Common myeloid progenitor, CD34-positive (primary cell): ENCODE measurements around the gene ELK4.

ENCODE experiments used
- CTCF ChIA-PET: fragments of 350-600 bp; sonication (Branson Sonifier 250); formaldehyde crosslinking; loops from one replicate; lab custom pipeline; 2021; ENCODE audit warnings: antibody characterized with exemption; lab: Charles Lee
- POLR2A ChIA-PET: fragments of 350-600 bp; sonication (Branson Sonifier 250); formaldehyde crosslinking; loops from one replicate; lab custom pipeline; 2021; ENCODE audit warnings: antibody characterized with exemption; lab: Charles Lee
- DNase-seq, 3 donors: peaks; one replicate each; pipeline versions ENCODE4 v3.0.0 to v3.0.0-alpha.2; 2013
- H3K27ac ChIP-seq, 2 experiments: 1 replicate in 1 of 2; 2 replicates in 1 of 2; pipeline ENCODE4 v1.7.0; 2013; ENCODE audit warnings: inconsistent platforms in 2 of 2, low read length in 2 of 2, mild to moderate bottlenecking in 2 of 2, low read depth in 1 of 2, moderate library complexity in 1 of 2; ENCODE audit not compliant: severe bottlenecking in 2 of 2, insufficient read depth in 1 of 2, poor library complexity in 1 of 2
- H3K27me3 ChIP-seq, 5 experiments: replicated peaks in 2 of 5; 1 replicate in 3 of 5; 2 replicates in 2 of 5; pipeline versions ENCODE4 v1.6.1 to v1.7.0; 2013; ENCODE audit warnings: low read length in 4 of 5, mild to moderate bottlenecking in 2 of 5, moderate library complexity in 2 of 5, inconsistent platforms in 1 of 5; ENCODE audit not compliant: insufficient read depth in 5 of 5, control insufficient read depth in 4 of 5
- H3K36me3 ChIP-seq, 4 experiments: 1 replicate in 2 of 4; 2 replicates in 2 of 4; pipeline versions ENCODE4 v1.6.1 to v1.7.0; 2013; ENCODE audit warnings: low read length in 3 of 4, control low read depth in 1 of 4, mild to moderate bottlenecking in 1 of 4; ENCODE audit not compliant: control insufficient read depth in 4 of 4, insufficient read depth in 4 of 4
- H3K4me1 ChIP-seq, 4 experiments: 1 replicate in 3 of 4; 2 replicates in 1 of 4; pipeline versions ENCODE4 v1.6.1 to v1.7.1; 2013; ENCODE audit warnings: low read length in 3 of 4, mild to moderate bottlenecking in 3 of 4, control low read depth in 1 of 4, inconsistent platforms in 1 of 4, moderate library complexity in 1 of 4; ENCODE audit not compliant: control insufficient read depth in 4 of 4, insufficient read depth in 4 of 4; ENCODE audit errors: control extremely low read depth in 1 of 4
- H3K4me3 ChIP-seq, 7 experiments: 1 replicate in 4 of 7; 2 replicates in 3 of 7; pipeline versions ENCODE4 v1.5.1 to v1.7.0; 2013; ENCODE audit warnings: mild to moderate bottlenecking in 7 of 7, low read length in 6 of 7, moderate library complexity in 6 of 7, inconsistent platforms in 2 of 7, low read depth in 2 of 7, control low read depth in 1 of 7; ENCODE audit not compliant: insufficient read depth in 4 of 7, control insufficient read depth in 1 of 7; ENCODE audit errors: extremely low read depth in 1 of 7
- H3K9me3 ChIP-seq, 5 experiments: 1 replicate in 4 of 5; 2 replicates in 1 of 5; pipeline versions ENCODE4 v1.6.1 to v1.7.1; 2013; ENCODE audit warnings: low read length in 4 of 5, mild to moderate bottlenecking in 2 of 5, inconsistent platforms in 1 of 5, low read depth in 1 of 5, moderate library complexity in 1 of 5; ENCODE audit not compliant: control insufficient read depth in 4 of 5, insufficient read depth in 2 of 5; ENCODE audit errors: control extremely low read depth in 1 of 5
- WGBS: methylation state at CpG from one replicate; pipeline ENCODE4 v1.1.5; 2013; ENCODE audit not compliant: insufficient coverage; 5-methylcytosine and 5-hydroxymethylcytosine counted together

Gene ELK4

GRCh38 chr1:205587581-205587980 lies 44.2 kb downstream of the ELK4 start:
- no peak overlapping the region for H3K27ac ChIP-seq
- no peak for DNase-seq
- ChIA-PET CTCF (interaction anchor here (1.6 to 14.9 kb wide), 7 partner anchors 8 to 124 kb away, joined by 5 to 253 read pairs (median 37); partner anchors contain the start of gene ELK4), POLR2A (no interaction called here)
- H3K27me3 ChIP-seq = no peaks in the 10 kb centered on the region
- no peaks in the 10 kb centered on the region for H3K36me3 ChIP-seq
- no peaks in the 10 kb centered on the region for H3K9me3 ChIP-seq
- H3K4me3 ChIP-seq = no peak overlapping the region
- 100% methylated on average over 2 of the region's 4 CpGs for WGBS
- H3K4me1 ChIP-seq = peaks cover 2 to 29% (median 19%) of the 10 kb centered on the region in 4 experiments

DNA sequence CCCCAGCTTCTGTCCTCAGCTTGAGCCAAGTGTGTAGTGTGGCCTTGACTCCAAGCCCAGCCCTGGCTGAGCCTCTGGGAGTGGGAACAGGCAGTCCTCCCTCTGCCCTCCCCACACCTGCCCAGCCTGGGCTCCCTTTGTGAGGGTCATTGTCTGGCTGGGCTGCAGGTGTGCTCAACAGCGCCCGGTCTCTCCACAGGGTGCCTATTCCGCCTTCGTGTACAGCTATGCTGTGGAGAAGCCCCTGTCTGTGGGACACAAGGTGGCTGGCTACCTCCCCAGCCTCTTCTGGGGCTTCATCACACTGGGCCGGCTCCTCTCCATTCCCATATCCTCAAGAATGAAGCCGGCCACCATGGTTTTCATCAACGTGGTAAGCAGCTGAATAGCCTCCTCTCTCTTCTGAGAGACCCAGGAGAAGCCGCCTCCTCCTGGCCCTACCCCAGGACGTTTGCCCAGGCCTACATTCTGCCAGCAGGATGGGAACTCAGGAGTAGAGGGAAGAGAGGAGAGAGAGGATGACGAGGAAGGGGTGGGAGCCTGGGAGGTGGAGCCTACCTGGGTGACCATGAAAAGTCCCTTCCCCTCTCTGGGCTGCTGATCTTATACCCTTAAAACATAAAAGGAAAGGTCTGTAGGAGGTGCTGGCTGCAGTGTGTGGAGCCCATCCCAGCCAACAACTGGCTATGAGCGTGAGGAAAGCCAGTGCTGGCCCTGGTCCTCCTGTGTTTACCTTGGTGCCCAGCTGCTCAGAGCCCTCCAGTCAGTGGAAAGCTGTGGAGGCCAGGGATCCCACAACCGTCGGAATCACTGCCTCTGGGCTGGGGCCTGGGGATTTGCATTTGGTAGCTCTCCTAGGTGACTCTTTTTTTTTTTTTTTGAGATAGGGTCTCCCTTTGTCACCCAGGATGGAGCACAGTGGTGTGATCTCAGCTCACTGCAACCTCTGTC lies 45.7 kb downstream of the ELK4 start:
- ChIA-PET POLR2A (interaction anchor here (1.1 kb wide), 1 partner anchor 72 kb away, joined by 7 read pairs; no protein-coding TSS in a partner anchor), CTCF (interaction anchor here (0.6 to 3.4 kb wide), 8 partner anchors 25 to 1013 kb away, joined by 3 to 16 read pairs (median 3); no protein-coding TSS in a partner anchor)
- no peak for DNase-seq

DNA sequence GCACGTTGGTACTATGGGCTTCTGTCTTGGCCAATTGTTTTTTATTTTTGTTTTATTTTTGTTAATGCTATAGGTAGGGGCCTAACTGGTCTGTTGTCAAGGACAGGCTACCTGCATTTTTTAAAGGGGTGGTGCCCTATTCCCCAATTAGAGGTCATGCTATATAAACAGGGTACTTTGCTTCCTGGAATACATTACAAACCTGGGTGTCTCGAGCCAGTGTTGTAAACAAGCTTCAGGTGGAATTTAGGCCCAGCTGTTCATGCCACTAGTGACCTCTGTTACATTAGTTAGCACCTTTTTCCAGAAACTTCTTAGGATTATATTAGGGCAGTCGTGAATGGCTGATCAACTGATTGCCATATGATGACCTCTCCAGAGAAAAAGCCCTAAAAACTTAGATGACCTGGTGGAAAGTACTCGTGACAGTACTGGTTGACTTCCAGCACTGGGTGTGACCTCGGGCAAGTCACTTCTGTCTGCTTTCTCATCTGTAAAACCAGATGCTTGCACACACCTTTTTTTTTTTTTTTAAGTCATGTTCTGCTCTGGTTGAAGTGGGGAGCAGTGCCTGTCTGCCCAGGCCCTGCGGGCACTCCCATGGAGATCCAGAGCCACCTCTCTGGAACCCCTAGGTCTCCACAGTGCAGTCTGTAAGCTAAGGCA lies 46.5 kb downstream of the ELK4 start:
- Histone ChIP-seq H3K9me3 (no peaks in the 10 kb centered on the region), H3K36me3 (no peaks in the 10 kb centered on the region), H3K4me1 (peaks cover 0 to 30% (median 24%) of the 10 kb centered on the region in 4 experiments), H3K27me3 (no peaks in the 10 kb centered on the region), H3K27ac (no peak overlapping the region), H3K4me3 (no peak overlapping the region)
- WGBS = 96% methylated on average over 5 of the region's 6 CpGs
- CTCF ChIA-PET = interaction anchor here (0.6 to 3.4 kb wide), 6 partner anchors 24 to 129 kb away, joined by 3 to 16 read pairs (median 3); no protein-coding TSS in a partner anchor
- DNase-seq = no peak
- POLR2A ChIA-PET = no interaction called here

More for the DNA sequence above, 45.7 kb downstream of the ELK4 start:
- WGBS = 100% methylated on average over 1 of the region's 13 CpGs
- no peaks in the 10 kb centered on the region for H3K27me3 ChIP-seq
- no peaks in the 10 kb centered on the region for H3K36me3 ChIP-seq
- peaks cover 0 to 30% (median 24%) of the 10 kb centered on the region in 4 experiments for H3K4me1 ChIP-seq
- no peaks in the 10 kb centered on the region for H3K9me3 ChIP-seq
- H3K27ac ChIP-seq = no peak overlapping the region
- H3K4me3 ChIP-seq = no peak overlapping the region

- Histone ChIP-seq H3K27me3 (no peaks in the 10 kb centered on the region), H3K27ac (no peak overlapping the region), H3K4me3 (no peak overlapping the region), H3K9me3 (no peaks in the 10 kb centered on the region), H3K36me3 (no peaks in the 10 kb centered on the region), H3K4me1 (peaks cover 0 to 30% (median 24%) of the 10 kb centered on the region in 4 experiments)
- ChIA-PET POLR2A (no interaction called here), CTCF (interaction anchor here (1.1 to 3.4 kb wide), 2 partner anchors 54 to 99 kb away, joined by 3 to 16 read pairs; no protein-coding TSS in a partner anchor)
- WGBS = 61% methylated on average over 5 of the region's 7 CpGs
- DNase-seq = no peak
Measured at GRCh38 chr1:205584732-205585131, 47.1 kb downstream of the ELK4 start.

DNA sequence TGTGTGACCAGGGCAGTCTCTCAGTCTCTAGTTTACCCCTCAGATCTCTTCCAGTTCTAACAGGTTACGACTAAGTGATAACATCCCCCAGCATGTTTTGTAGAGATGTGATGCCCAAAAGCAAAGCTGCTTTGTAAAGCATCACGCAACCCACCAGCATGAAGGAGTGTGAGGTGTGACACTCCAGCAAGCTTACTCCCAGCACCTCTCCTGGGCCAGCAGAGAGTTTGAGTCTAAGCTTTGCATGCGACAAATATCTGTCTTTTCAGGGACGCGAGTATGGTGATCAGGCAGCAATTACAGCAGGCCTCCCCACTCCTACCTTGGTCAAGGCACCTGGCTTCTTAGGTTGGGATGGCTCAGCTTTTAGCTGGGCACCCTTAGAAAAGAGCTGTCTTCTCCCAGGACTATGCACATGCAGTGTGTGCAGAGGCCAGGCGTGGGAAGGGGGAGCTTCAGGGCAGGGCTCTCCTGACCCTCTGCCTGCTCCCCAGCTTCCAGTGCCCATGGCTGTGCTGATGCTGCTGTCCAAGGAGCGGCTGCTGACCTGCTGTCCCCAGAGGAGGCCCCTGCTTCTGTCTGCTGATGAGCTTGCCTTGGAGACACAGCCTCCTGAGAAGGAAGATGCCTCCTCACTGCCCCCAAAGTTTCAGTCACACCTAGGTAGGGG lies 48.2 kb downstream of the ELK4 start:
- Histone ChIP-seq H3K9me3 (no peaks in the 10 kb centered on the region), H3K36me3 (no peaks in the 10 kb centered on the region), H3K27ac (no peak overlapping the region), H3K4me1 (peaks cover 0 to 28% (median 22%) of the 10 kb centered on the region in 4 experiments), H3K27me3 (peaks cover 0 to 2% (median 0%) of the 10 kb centered on the region in 5 experiments), H3K4me3 (no peak overlapping the region)
- CTCF ChIA-PET = interaction anchor here (0.6 to 3.5 kb wide), 9 partner anchors 8 to 1190 kb away, joined by 3 to 21 read pairs (median 6); no protein-coding TSS in a partner anchor
- 100% methylated on average over 6 of the region's 7 CpGs for WGBS
- POLR2A ChIA-PET = no interaction called here
- no peak for DNase-seq

GRCh38 chr1:205582471-205583291 lies 49.1 kb downstream of the ELK4 start:
- Histone ChIP-seq H3K27me3 (peaks cover 0 to 3% (median 0%) of the 10 kb centered on the region in 5 experiments), H3K4me1 (peaks cover 0 to 23% (median 18%) of the 10 kb centered on the region in 4 experiments), H3K27ac (no peak overlapping the region), H3K4me3 (peak overlapping the region in 1 of 7 experiments; percentile 26), H3K9me3 (no peaks in the 10 kb centered on the region), H3K36me3 (no peaks in the 10 kb centered on the region)
- POLR2A ChIA-PET = no interaction called here
- peak; percentile 49 to 93 (median 82) for DNase-seq
- CTCF ChIA-PET = interaction anchor here (0.9 to 3.5 kb wide), 10 partner anchors 9 to 76 kb away, joined by 3 to 21 read pairs (median 6); no protein-coding TSS in a partner anchor
- WGBS = 36% methylated on average over 5 of the region's 6 CpGs
